Panc1 (cell line): ENCODE measurements around the gene CENPT. TPM values are rescaled to one million over a fixed set of nuclear protein-coding genes. Genes with fewer than 3 reads are reported as not detected.

Source experiments
- ATAC-seq: fragments of 200-7000 bp; cut with Tn5 transposase; 2 replicates; pipeline ENCODE4 v1.9.1; 2020; ENCODE audit warnings: mild to moderate bottlenecking, moderate library complexity
- BruUV-seq: library from RNA; stranded (reverse); fragments of 400-500 nt; replicated peaks from 2 replicates; lab custom pipeline; 2021; lab: Mats Ljungman, UMichigan
- CTCF ChIA-PET: fragments of 300-600 bp; sonication (Branson Sonifier 250); formaldehyde crosslinking; loops from one replicate; lab custom pipeline; 2022; ENCODE audit warnings: antibody characterized with exemption; lab: Charles Lee
- POLR2A ChIA-PET: fragments of 300-600 bp; sonication (Branson Sonifier 250); formaldehyde crosslinking; loops from one replicate; lab custom pipeline; 2022; ENCODE audit warnings: antibody characterized with exemption; lab: Charles Lee
- DNase-seq: peaks from one replicate; pipeline ENCODE4 v3.0.0-alpha.2; 2010; ENCODE audit warnings: low read depth, low spot score
- H3K27ac ChIP-seq: 2 replicates; pipeline ENCODE4 v1.5.1; 2011; ENCODE audit warnings: mild to moderate bottlenecking, low read length, inconsistent platforms
- H3K27me3 ChIP-seq: fragments of 200-500 bp; sonication (Bioruptor generic); 2 replicates; pipeline ENCODE4 v1.6.0; 2014; ENCODE audit warnings: low read length, inconsistent platforms; ENCODE audit not compliant: control insufficient read depth, insufficient read depth
- H3K36me3 ChIP-seq: fragments of 200-500 bp; sonication (Bioruptor generic); 2 replicates; pipeline ENCODE4 v1.5.1; 2014; ENCODE audit warnings: inconsistent platforms, mild to moderate bottlenecking, low read length, moderate library complexity; ENCODE audit not compliant: control insufficient read depth, insufficient read depth
- H3K4me1 ChIP-seq: 2 replicates; pipeline ENCODE4 v1.5.1; 2011; ENCODE audit warnings: inconsistent platforms, mild to moderate bottlenecking, low read length, moderate library complexity; ENCODE audit not compliant: control insufficient read depth, insufficient read depth
- H3K4me3 ChIP-seq, 2 experiments: 2 replicates each; pipeline ENCODE4 v1.5.1; 2011 to 2012; ENCODE audit warnings: low read depth in 2 of 2, low read length in 2 of 2, mild to moderate bottlenecking in 2 of 2, inconsistent platforms in 1 of 2, moderate library complexity in 1 of 2
- H3K9me3 ChIP-seq: fragments of 200-500 bp; sonication (Bioruptor generic); 2 replicates; pipeline ENCODE4 v1.5.1; 2014; ENCODE audit warnings: low read depth, mild to moderate bottlenecking, inconsistent platforms, low read length, moderate library complexity; ENCODE audit not compliant: control insufficient read depth, insufficient read depth
- POLR2AphosphoS5 ChIP-seq: IDR thresholded peaks from 2 replicates; pipeline ENCODE4 v1.6.1; 2012; ENCODE audit warnings: mild to moderate bottlenecking, low read depth, low read length, moderate library complexity
- REST ChIP-seq, 2 experiments: IDR thresholded peaks; 2 replicates each; pipeline ENCODE4 v1.6.1; 2011 to 2012; ENCODE audit warnings: low read depth in 2 of 2, control low read depth in 1 of 2, low read length in 1 of 2, mild to moderate bottlenecking in 1 of 2, moderate library complexity in 1 of 2; ENCODE audit not compliant: insufficient read depth in 1 of 2
- SIN3A ChIP-seq: IDR thresholded peaks from 2 replicates; pipeline ENCODE4 v1.6.1; 2012; ENCODE audit warnings: low read depth, mild to moderate bottlenecking, low read length, moderate library complexity, borderline replicate concordance; ENCODE audit not compliant: insufficient read depth
- TCF7L2 ChIP-seq: IDR thresholded peaks from 2 replicates; pipeline ENCODE4 v1.6.1; 2011; ENCODE audit warnings: mild to moderate bottlenecking, low read depth, low read length, inconsistent platforms
- in situ Hi-C: cut with HindIII; loops from 2 replicates; pipeline ENCODE4 v1.10.0; 2016; ENCODE audit warnings: low sequenced_read_pairs, low pct_unique_long_range_greater_than_20kb
- intact Hi-C: fragments of 100-400 bp; cut with micrococcal nuclease; formaldehyde crosslinking; loops from one replicate; pipeline ENCODE4 v1.10.0; 2022; ENCODE audit not compliant: unreplicated experiment
- total RNA-seq: library from RNA; stranded (reverse); gene quantifications from one replicate; pipeline ENCODE4 v1.2.1, GENCODE V29; 2021; ENCODE audit not compliant: unreplicated experiment
- TF ChIP-seq, protein P1 (sequence below): fragments of 450-650 bp; IDR thresholded peaks from 2 replicates; pipeline ENCODE4 v1.5.1; 2017; ENCODE audit warnings: mild to moderate bottlenecking

CENPT gene
- total RNA-seq, 1 experiment from 2014 or later: 43.4 TPM

DNA sequence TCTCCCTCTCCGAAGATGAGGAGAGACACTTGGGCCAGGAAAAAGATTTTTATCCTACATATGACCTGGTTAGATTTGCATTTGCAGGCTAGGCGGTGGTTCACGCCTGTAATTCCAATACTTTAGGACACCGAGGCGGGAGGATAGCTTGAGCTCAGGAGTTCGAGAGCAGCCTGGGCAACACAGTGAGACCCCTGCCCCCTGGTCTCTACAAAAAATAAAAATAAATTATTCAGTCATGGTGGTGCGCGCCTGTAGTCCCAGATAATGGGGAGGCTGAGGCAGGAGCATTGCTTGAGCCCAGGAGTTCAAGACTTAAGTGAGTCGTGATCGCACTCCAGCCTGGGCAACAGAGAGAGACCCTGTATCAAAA is 13.3 kb downstream of the CENPT start:
- in situ Hi-C loops: no loop called here
- intact Hi-C loops: no loop called here
- TF ChIP-seq SIN3A: no peak
- no peak for TF ChIP-seq TCF7L2
- no peak for TF ChIP-seq POLR2AphosphoS5
- TF ChIP-seq, protein P1, sequence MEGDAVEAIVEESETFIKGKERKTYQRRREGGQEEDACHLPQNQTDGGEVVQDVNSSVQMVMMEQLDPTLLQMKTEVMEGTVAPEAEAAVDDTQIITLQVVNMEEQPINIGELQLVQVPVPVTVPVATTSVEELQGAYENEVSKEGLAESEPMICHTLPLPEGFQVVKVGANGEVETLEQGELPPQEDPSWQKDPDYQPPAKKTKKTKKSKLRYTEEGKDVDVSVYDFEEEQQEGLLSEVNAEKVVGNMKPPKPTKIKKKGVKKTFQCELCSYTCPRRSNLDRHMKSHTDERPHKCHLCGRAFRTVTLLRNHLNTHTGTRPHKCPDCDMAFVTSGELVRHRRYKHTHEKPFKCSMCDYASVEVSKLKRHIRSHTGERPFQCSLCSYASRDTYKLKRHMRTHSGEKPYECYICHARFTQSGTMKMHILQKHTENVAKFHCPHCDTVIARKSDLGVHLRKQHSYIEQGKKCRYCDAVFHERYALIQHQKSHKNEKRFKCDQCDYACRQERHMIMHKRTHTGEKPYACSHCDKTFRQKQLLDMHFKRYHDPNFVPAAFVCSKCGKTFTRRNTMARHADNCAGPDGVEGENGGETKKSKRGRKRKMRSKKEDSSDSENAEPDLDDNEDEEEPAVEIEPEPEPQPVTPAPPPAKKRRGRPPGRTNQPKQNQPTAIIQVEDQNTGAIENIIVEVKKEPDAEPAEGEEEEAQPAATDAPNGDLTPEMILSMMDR: no peak
- no peak for TF ChIP-seq REST (IDR thresholded peaks at IDR 0.05; ENCODE audit: insufficient read depth in 1 of 2, low read depth in 2 of 2, low read length in 1 of 2)
- no peak for DNase-seq
- POLR2A ChIA-PET: no interaction called here
- Histone ChIP-seq H3K4me3 (peak overlapping the region; percentile 81 to 82), H3K27me3 (no peaks in the 10 kb centered on the region), H3K9me3 (no peaks in the 10 kb centered on the region), H3K36me3 (peaks cover 2% of the 10 kb centered on the region; the same call in 1 of the 2 replicates), H3K4me1 (peaks cover 9% of the 10 kb centered on the region; the same call in 1 of the 2 replicates), H3K27ac (peak overlapping the region; percentile 59; the same call in 1 of the 2 replicates)
- ATAC-seq: no peak
- CTCF ChIA-PET: no interaction called here
- no TSS peak for BruUV-seq

- CTCF ChIA-PET: interaction anchor here (1.0 kb wide), 1 partner anchor 17 kb away, joined by 5 read pairs; no protein-coding TSS in a partner anchor
- no peaks in the 10 kb centered on the region for H3K27me3 ChIP-seq
- intact Hi-C loops: no loop called here
- ATAC-seq: peak; percentile 99
- H3K9me3 ChIP-seq: no peaks in the 10 kb centered on the region
- POLR2A ChIA-PET: no interaction called here
- peak overlapping the region; percentile 87 for H3K27ac ChIP-seq
- H3K4me1 ChIP-seq: peaks cover 9% of the 10 kb centered on the region; the same call in 1 of the 2 replicates
- H3K36me3 ChIP-seq: peaks cover 2% of the 10 kb centered on the region; the same call in 1 of the 2 replicates
- H3K4me3 ChIP-seq: peak overlapping the region; percentile 81 to 82
- peak; percentile 39; the same call in 1 of the 2 replicates for TF ChIP-seq POLR2AphosphoS5
- TF ChIP-seq REST (IDR thresholded peaks at IDR 0.05; ENCODE audit: insufficient read depth in 1 of 2, low read depth in 2 of 2, low read length in 1 of 2): no peak
- TF ChIP-seq SIN3A: peak; percentile 73; the same call in 1 of the 2 replicates
- DNase-seq: peak; percentile 68
- in situ Hi-C loops: no loop called here
- BruUV-seq: TSS peak; percentile 87
Observed at GRCh38 chr16:67833415-67834241, 13.9 kb downstream of the CENPT start.
